Effector CD8-positive, alpha-beta T cell (primary cell): ENCODE data around the gene CAPS.

Experiments
- DNase-seq: peaks from one replicate; lab custom pipeline; 2025; lab: John Stamatoyannopoulos, UW

Gene CAPS

GRCh38 chr19:5891938-5892771, 21.9 kb upstream of the CAPS start:
- no peak for DNase-seq

- no peak for DNase-seq
These were observed 21.2 kb upstream of the CAPS start for GRCh38 chr19:5892772-5893275.

- no peak for DNase-seq
These were observed 20.7 kb upstream of the CAPS start for GRCh38 chr19:5893296-5893903.

- no peak for DNase-seq
These were observed 19.9 kb upstream of the CAPS start for GRCh38 chr19:5893907-5894703.

- DNase-seq, result no peak
These were observed 19.2 kb upstream of the CAPS start for GRCh38 chr19:5894704-5895349.

GRCh38 chr19:5895409-5895808, 18.6 kb upstream of the CAPS start:
- no peak for DNase-seq

- DNase-seq, result no peak
These were observed 18.2 kb upstream of the CAPS start for GRCh38 chr19:5895890-5896289.

GRCh38 chr19:5896365-5897076, 17.5 kb upstream of the CAPS start:
- no peak for DNase-seq

GRCh38 chr19:5897189-5897969, 16.7 kb upstream of the CAPS start:
- DNase-seq, result no peak

- DNase-seq, result no peak
These were observed 14.1 kb upstream of the CAPS start for GRCh38 chr19:5899728-5900526.

- DNase-seq, result no peak
These were observed 13.1 kb upstream of the CAPS start for GRCh38 chr19:5900976-5901375.

- DNase-seq, result no peak
These were observed 10.9 kb upstream of the CAPS start for GRCh38 chr19:5903056-5903623.

GRCh38 chr19:5903624-5904351, 10.3 kb upstream of the CAPS start, which contains the start of gene NDUFA11:
TSS of gene NDUFA11 (minus strand) at chr19:5903790. CDS start at chr19:5903708, 82 bp downstream.
- DNase-seq, result peak; percentile 97

GRCh38 chr19:5904352-5905113, 9.5 kb upstream of the CAPS start, which contains the start of gene VMAC:
TSS of gene VMAC (plus strand) at chr19:5904872. CDS start at chr19:5904891, 19 bp downstream.
- DNase-seq, result peak; percentile 99

- no peak for DNase-seq
These were observed 8.8 kb upstream of the CAPS start for GRCh38 chr19:5905114-5905778.

- no peak for DNase-seq
These were observed 6.8 kb upstream of the CAPS start for GRCh38 chr19:5907241-5907640.
